Heart right ventricle (tissue), 16 donors: ENCODE data around the gene NFKBIZ. TPM values are rescaled to one million over a fixed set of nuclear protein-coding genes. Genes with fewer than 3 reads are reported as not detected.

ENCODE experiments used
- ATAC-seq, 8 donors: fragments of 200-7000 bp; cut with Tn5 transposase; one replicate each; pipeline ENCODE4 v1.9.1; 2020; ENCODE audit warnings: mild to moderate bottlenecking in 8 of 8, moderate library complexity in 8 of 8, moderate number of reproducible peaks in 1 of 8
- DNase-seq, 2 donors: peaks; one replicate each; pipeline ENCODE4 v3.0.0-alpha.2; 2020
- H3K27ac ChIP-seq, 10 donors: fragments of 200-600 bp; sonication (generic) in 2 of 10; one replicate each; pipeline versions ENCODE4 v1.5.0 to v1.8.0; 2020 to 2022; ENCODE audit warnings: mild to moderate bottlenecking in 3 of 10
- H3K27me3 ChIP-seq, 7 donors: fragments of 200-600 bp; one replicate each; pipeline ENCODE4 v1.8.0; 2021 to 2022; ENCODE audit warnings: mild to moderate bottlenecking in 2 of 7
- H3K36me3 ChIP-seq, 9 donors: fragments of 200-600 bp; sonication (generic) in 1 of 9; one replicate each; pipeline versions ENCODE4 v1.5.0 to v1.8.0; 2020 to 2022; ENCODE audit warnings: mild to moderate bottlenecking in 2 of 9
- H3K4me1 ChIP-seq, 9 donors: fragments of 200-600 bp; sonication (generic) in 1 of 9; one replicate each; pipeline versions ENCODE4 v1.5.0 to v1.8.0; 2020 to 2022; ENCODE audit warnings: mild to moderate bottlenecking in 4 of 9
- H3K4me3 ChIP-seq, 10 donors: fragments of 200-600 bp; sonication (generic) in 2 of 10; one replicate each; pipeline versions ENCODE4 v1.5.0 to v1.8.0; 2020 to 2022; ENCODE audit warnings: mild to moderate bottlenecking in 7 of 10, moderate library complexity in 2 of 10
- H3K9me3 ChIP-seq, 11 donors: fragments of 200-600 bp in 10 of 11; sonication (generic) in 2 of 11; one replicate each; pipeline versions ENCODE4 v1.5.0 to v1.8.0; 2013 to 2022; ENCODE audit warnings: mild to moderate bottlenecking in 2 of 11, control low read depth in 1 of 11, moderate library complexity in 1 of 11
- CTCF ChIP-seq, 9 donors: fragments of 200-600 bp; sonication (generic) in 2 of 9; IDR thresholded peaks; one replicate each; pipeline versions ENCODE4 v1.5.0 to v1.8.0; 2021 to 2022; ENCODE audit warnings: antibody characterized with exemption in 9 of 9, mild to moderate bottlenecking in 5 of 9, moderate library complexity in 1 of 9
- WGBS, 2 donors: extraction: QIAGEN DNeasy Blood & Tissue Kit; methylation state at CpG; one replicate each; pipeline ENCODE4 v1.1.7; 2013; ENCODE audit warnings: inconsistent platforms in 1 of 2; 5-methylcytosine and 5-hydroxymethylcytosine counted together
- intact Hi-C, 10 donors: fragments of 100-400 bp; cut with DNase I; formaldehyde crosslinking; loops; one replicate each; pipeline versions ENCODE4 v1.11.1 to v1.14.2; 2022
- polyA plus RNA-seq, 2 donors: library from polyadenylated mRNA; stranded (reverse); fragments of 200-250 nt; gene quantifications; one replicate each; pipeline ENCODE4 v1.2.3, GENCODE V29; 2013
- total RNA-seq, 10 donors: library from RNA; stranded (reverse); fragmentation: NEBNext Ultra II Directional in 3 of 10; extraction: Animal tissue kit (Norgen Biotek cat#: 25700) in 3 of 10; gene quantifications; one replicate each; pipeline versions ENCODE4 v1.2.1 to v1.2.4, GENCODE V29; 2021 to 2023
- donor health status: Arrhythmogenic right ventricular cardiomyopathy.
- donor health status: ischemic (EF 13 %, LVEDD 7.1; RV severe dilation, severe dysfunction).
- donor health status: healthy with polysubstance abuse.
- donor health status: DM: no; HTN: yes; CAD: no.
- donor health status: DM: no; HTN: no; CAD: no.
- donor health status: ischemic (EF 25% LVEDD 6.9; RV normal size, moderate dysfunction).
- donor health status: ischemic (EF 25% LVEDD 5.7; RV mildly dilated, moderate dysfunction).
- donor health status: healthy.
- donor health status: DM: yes; HTN: yes; CAD: no.
- donor health status: Ischemic cardiomyopathy.
- donor health status: ischemic (EF 35%, LVEDD 5.7; RV mildly dilated, moderate dysfunction).
- donor health status: nonischemic (EF 11% LVEDD 7.7; RV severe dilation, severe dysfunction).
- donor health status: DM: yes; HTN: yes; CAD: no.
- donor health status: PGD.
- donor health status: ischemic (EF 29% LVEDD 5.4; RV normal size, mild dysfunction).
- donor health status: nonischemic (EF 23%, LVEDD 6.1; RV moderate dilation, normal function).

The NFKBIZ gene
- total and polyA plus RNA-seq, 12 donors = 5.4 to 26.2 (median 11.8) TPM

GRCh38 chr3:101835676-101836075 is 13.6 kb upstream of the NFKBIZ start:
- DNase-seq (no peak), ATAC-seq (no peak)
- H3K36me3 ChIP-seq = no peaks in the 10 kb centered on the region
- H3K27me3 ChIP-seq = no peaks in the 10 kb centered on the region
- intact Hi-C loops = no loop called here
- peaks cover 0 to 37% (median 0%) of the 10 kb centered on the region in 9 donors for H3K4me1 ChIP-seq
- H3K9me3 ChIP-seq = no peaks in the 10 kb centered on the region
- WGBS, 2 donors = 94 to 99% methylated on average over 2 of the region's 2 CpGs
- no peak overlapping the region for H3K27ac ChIP-seq
- no peak overlapping the region for H3K4me3 ChIP-seq
- no peak for TF ChIP-seq CTCF (IDR thresholded peaks at IDR 0.05)

GRCh38 chr3:101836160-101836559 is 13.2 kb upstream of the NFKBIZ start:
- no peak for TF ChIP-seq CTCF (IDR thresholded peaks at IDR 0.05)
- 95 to 96% methylated on average over 6 of the region's 6 CpGs for WGBS, 2 donors
- no peak overlapping the region for H3K27ac ChIP-seq

GRCh38 chr3:101836652-101837598 is 12.4 kb upstream of the NFKBIZ start:
- ATAC-seq (peak in 2 of 8 donors; percentile 46 to 50), DNase-seq (no peak)
- WGBS, 2 donors = 62 to 66% methylated on average over 3 of the region's 3 CpGs
- Histone ChIP-seq H3K27me3 (no peaks in the 10 kb centered on the region), H3K36me3 (no peaks in the 10 kb centered on the region), H3K9me3 (no peaks in the 10 kb centered on the region), H3K4me3 (no peak overlapping the region), H3K4me1 (peaks cover 0 to 33% (median 0%) of the 10 kb centered on the region in 9 donors), H3K27ac (peak overlapping the region in 1 of 10 donors; percentile 57)
- no peak for TF ChIP-seq CTCF (IDR thresholded peaks at IDR 0.05)
- intact Hi-C loops = no loop called here

More at GRCh38 chr3:101836160-101836559, 13.2 kb upstream of the NFKBIZ start:
- H3K36me3 ChIP-seq = no peaks in the 10 kb centered on the region
- H3K4me3 ChIP-seq = no peak overlapping the region
- intact Hi-C loops = no loop called here
- no peaks in the 10 kb centered on the region for H3K9me3 ChIP-seq
- H3K4me1 ChIP-seq = peaks cover 0 to 36% (median 0%) of the 10 kb centered on the region in 9 donors
- DNase-seq (no peak), ATAC-seq (no peak)
- H3K27me3 ChIP-seq = no peaks in the 10 kb centered on the region

GRCh38 chr3:101838691-101839090 is 10.6 kb upstream of the NFKBIZ start:
- no peak overlapping the region for H3K27ac ChIP-seq
- DNase-seq (no peak), ATAC-seq (no peak)
- no peaks in the 10 kb centered on the region for H3K27me3 ChIP-seq
- H3K4me1 ChIP-seq = peaks cover 0 to 28% (median 0%) of the 10 kb centered on the region in 9 donors
- TF ChIP-seq CTCF (IDR thresholded peaks at IDR 0.05) = no peak
- intact Hi-C loops = no loop called here
- H3K4me3 ChIP-seq = no peak overlapping the region
- 96 to 99% methylated on average over 2 of the region's 2 CpGs for WGBS, 2 donors
- no peaks in the 10 kb centered on the region for H3K36me3 ChIP-seq
- H3K9me3 ChIP-seq = peaks cover 0 to 5% (median 0%) of the 10 kb centered on the region in 11 donors
